IPS-18a (cell line): ENCODE measurements around the gene MCEMP1.

Experiments used
- H3K27ac ChIP-seq: one replicate; pipeline ENCODE4 v1.5.1; 2013; ENCODE audit warnings: low read length
- H3K27me3 ChIP-seq: one replicate; pipeline ENCODE4 v1.6.1; 2013; ENCODE audit warnings: mild to moderate bottlenecking, low read length; ENCODE audit not compliant: control insufficient read depth, insufficient read depth
- H3K36me3 ChIP-seq: one replicate; pipeline ENCODE4 v1.6.1; 2013; ENCODE audit warnings: low read depth, low read length; ENCODE audit not compliant: control insufficient read depth
- H3K4me1 ChIP-seq: one replicate; pipeline ENCODE4 v1.6.1; 2013; ENCODE audit warnings: low read depth, low read length; ENCODE audit not compliant: control insufficient read depth
- H3K4me3 ChIP-seq: one replicate; pipeline ENCODE4 v1.5.1; 2013; ENCODE audit warnings: low read length
- H3K9ac ChIP-seq: one replicate; pipeline ENCODE4 v1.6.1; 2013; ENCODE audit warnings: mild to moderate bottlenecking, low read length, moderate library complexity
- H3K9me3 ChIP-seq: one replicate; pipeline ENCODE4 v1.6.1; 2013; ENCODE audit warnings: low read depth, low read length; ENCODE audit not compliant: control insufficient read depth

The MCEMP1 gene

GRCh38 chr19:7691497-7691896 lies 14.6 kb downstream of the MCEMP1 start:
- no peaks in the 10 kb centered on the region for H3K9me3 ChIP-seq
- H3K27me3 ChIP-seq = no peaks in the 10 kb centered on the region
- no peak overlapping the region for H3K9ac ChIP-seq
- H3K27ac ChIP-seq = no peak overlapping the region
- H3K4me3 ChIP-seq = no peak overlapping the region
- H3K4me1 ChIP-seq = no peaks in the 10 kb centered on the region
- H3K36me3 ChIP-seq = no peaks in the 10 kb centered on the region

- no peaks in the 10 kb centered on the region for H3K4me1 ChIP-seq
- H3K9me3 ChIP-seq = no peaks in the 10 kb centered on the region
- H3K27ac ChIP-seq = no peak overlapping the region
- no peaks in the 10 kb centered on the region for H3K36me3 ChIP-seq
- H3K27me3 ChIP-seq = no peaks in the 10 kb centered on the region
- H3K9ac ChIP-seq = no peak overlapping the region
- no peak overlapping the region for H3K4me3 ChIP-seq
Measured at GRCh38 chr19:7692417-7693088, 15.7 kb downstream of the MCEMP1 start.

GRCh38 chr19:7694499-7694898 lies 17.6 kb downstream of the MCEMP1 start:
- no peaks in the 10 kb centered on the region for H3K4me1 ChIP-seq
- no peaks in the 10 kb centered on the region for H3K36me3 ChIP-seq
- no peaks in the 10 kb centered on the region for H3K9me3 ChIP-seq
- H3K4me3 ChIP-seq = no peak overlapping the region
- H3K27ac ChIP-seq = no peak overlapping the region
- H3K9ac ChIP-seq = no peak overlapping the region
- peaks cover 13% of the 10 kb centered on the region for H3K27me3 ChIP-seq

GRCh38 chr19:7697721-7698287 lies 20.9 kb downstream of the MCEMP1 start:
- Histone ChIP-seq H3K27ac (no peak overlapping the region), H3K4me1 (no peaks in the 10 kb centered on the region), H3K9ac (no peak overlapping the region), H3K36me3 (no peaks in the 10 kb centered on the region), H3K9me3 (no peaks in the 10 kb centered on the region), H3K27me3 (peaks cover 13% of the 10 kb centered on the region), H3K4me3 (no peak overlapping the region)

- no peak overlapping the region for H3K4me3 ChIP-seq
- H3K9me3 ChIP-seq = no peaks in the 10 kb centered on the region
- peaks cover 13% of the 10 kb centered on the region for H3K27me3 ChIP-seq
- no peaks in the 10 kb centered on the region for H3K4me1 ChIP-seq
- H3K27ac ChIP-seq = no peak overlapping the region
- H3K36me3 ChIP-seq = no peaks in the 10 kb centered on the region
- H3K9ac ChIP-seq = no peak overlapping the region
Measured at GRCh38 chr19:7698583-7698982, 21.7 kb downstream of the MCEMP1 start.

- H3K4me3 ChIP-seq = no peak overlapping the region
- no peaks in the 10 kb centered on the region for H3K36me3 ChIP-seq
- H3K9me3 ChIP-seq = no peaks in the 10 kb centered on the region
- H3K27ac ChIP-seq = no peak overlapping the region
- H3K4me1 ChIP-seq = no peaks in the 10 kb centered on the region
- H3K9ac ChIP-seq = no peak overlapping the region
- H3K27me3 ChIP-seq = peaks cover 13% of the 10 kb centered on the region
Measured at GRCh38 chr19:7699003-7699402, 22.1 kb downstream of the MCEMP1 start.

- no peak overlapping the region for H3K27ac ChIP-seq
- H3K36me3 ChIP-seq = no peaks in the 10 kb centered on the region
- H3K4me3 ChIP-seq = no peak overlapping the region
- H3K27me3 ChIP-seq = peaks cover 13% of the 10 kb centered on the region
- H3K4me1 ChIP-seq = no peaks in the 10 kb centered on the region
- no peak overlapping the region for H3K9ac ChIP-seq
- no peaks in the 10 kb centered on the region for H3K9me3 ChIP-seq
Measured at GRCh38 chr19:7699417-7700401, 22.8 kb downstream of the MCEMP1 start.

- Histone ChIP-seq H3K9me3 (no peaks in the 10 kb centered on the region), H3K27ac (no peak overlapping the region), H3K27me3 (peaks cover 13% of the 10 kb centered on the region), H3K4me1 (no peaks in the 10 kb centered on the region), H3K36me3 (no peaks in the 10 kb centered on the region), H3K4me3 (no peak overlapping the region), H3K9ac (no peak overlapping the region)
Measured at GRCh38 chr19:7701049-7701653, 24.3 kb downstream of the MCEMP1 start.

GRCh38 chr19:7701654-7702457 lies 25.0 kb downstream of the MCEMP1 start, which contains the start of gene FCER2:
Gene FCER2, minus strand, starts transcription at chr19:7702131. Its CDS starts 2,371 bp downstream, at chr19:7699760.
- Histone ChIP-seq H3K4me3 (no peak within 1 kb of the TSS), H3K9me3 (no peaks in the 10 kb centered on the region), H3K27me3 (peaks cover 13% of the 10 kb centered on the region), H3K36me3 (no peaks in the 10 kb centered on the region), H3K27ac (no peak within 1 kb of the TSS), H3K4me1 (no peaks in the 10 kb centered on the region), H3K9ac (no peak within 1 kb of the TSS)

- no peak overlapping the region for H3K9ac ChIP-seq
- no peak overlapping the region for H3K27ac ChIP-seq
- H3K9me3 ChIP-seq = no peaks in the 10 kb centered on the region
- H3K27me3 ChIP-seq = peaks cover 10% of the 10 kb centered on the region
- no peaks in the 10 kb centered on the region for H3K36me3 ChIP-seq
- H3K4me3 ChIP-seq = no peak overlapping the region
- no peaks in the 10 kb centered on the region for H3K4me1 ChIP-seq
Measured at GRCh38 chr19:7703332-7703731, 26.4 kb downstream of the MCEMP1 start.
